HepG2 (cell line): ENCODE data around the gene DDX50. TPM values are rescaled to one million over a fixed set of nuclear protein-coding genes. Genes with fewer than 3 reads are reported as not detected.

ENCODE experiments used
- ATAD3A ChIP-seq: sonication (generic); formaldehyde crosslinking; IDR thresholded peaks from 2 replicates; pipeline ENCODE4 v1.4.0; 2020; ENCODE audit warnings: missing genetic modification reagents
- BHLHE40 ChIP-seq: IDR thresholded peaks from 2 replicates; pipeline ENCODE4 v1.6.1; 2011; ENCODE audit warnings: low read length, improper control_type of control experiment
- ELF3 ChIP-seq: IDR thresholded peaks from 2 replicates; pipeline ENCODE4 v1.6.1; 2016; ENCODE audit warnings: missing genetic modification reagents, missing compliant biosample characterization
- FOSL1 ChIP-seq: sonication (generic); formaldehyde crosslinking; IDR thresholded peaks from 2 replicates; pipeline ENCODE4 v1.9.0; 2021; ENCODE audit warnings: missing genetic modification reagents, borderline replicate concordance
- FOXA1 ChIP-seq, 2 experiments: fragments of 450-650 bp in 1 of 2; sonication (generic) in 1 of 2; formaldehyde crosslinking in 1 of 2; IDR thresholded peaks; 2 replicates each; pipeline versions ENCODE4 v1.4.0 to v1.6.1; 2016 to 2020; ENCODE audit warnings: missing genetic modification reagents in 1 of 2
- HOXA9 ChIP-seq: sonication (generic); formaldehyde crosslinking; IDR thresholded peaks from 2 replicates; pipeline ENCODE4 v1.8.1; 2022; ENCODE audit warnings: missing genetic modification reagents, mild to moderate bottlenecking, moderate library complexity, borderline replicate concordance
- IRF2 ChIP-seq: IDR thresholded peaks from 2 replicates; pipeline ENCODE4 v1.6.1; 2018; ENCODE audit warnings: missing genetic modification reagents, missing compliant biosample characterization
- ISL2 ChIP-seq: sonication (generic); formaldehyde crosslinking; IDR thresholded peaks from 2 replicates; pipeline ENCODE4 v1.5.0; 2020; ENCODE audit warnings: missing genetic modification reagents
- KMT2A ChIP-seq: sonication (generic); formaldehyde crosslinking; IDR thresholded peaks from 2 replicates; pipeline ENCODE4 v1.4.0; 2020; ENCODE audit warnings: missing genetic modification reagents
- MAFG ChIP-seq: sonication (generic); formaldehyde crosslinking; IDR thresholded peaks from 2 replicates; pipeline ENCODE4 v1.5.1; 2020; ENCODE audit warnings: mild to moderate bottlenecking, missing genetic modification reagents
- NFYB ChIP-seq: sonication (generic); formaldehyde crosslinking; IDR thresholded peaks from 2 replicates; pipeline ENCODE4 v1.4.0; 2020; ENCODE audit warnings: missing genetic modification reagents
- NR2F6 ChIP-seq, 2 experiments: IDR thresholded peaks; 2 replicates each; pipeline ENCODE4 v1.6.1; 2016; ENCODE audit warnings: antibody characterized with exemption in 1 of 2, mild to moderate bottlenecking in 1 of 2
- POGZ ChIP-seq: sonication (generic); formaldehyde crosslinking; IDR thresholded peaks from 2 replicates; pipeline ENCODE4 v1.4.0; 2020; ENCODE audit warnings: mild to moderate bottlenecking, missing genetic modification reagents
- POLR2A ChIP-seq, 2 experiments: IDR thresholded peaks; 2 replicates each; pipeline ENCODE4 v1.6.1; 2011; ENCODE audit warnings: low read depth in 2 of 2, low read length in 2 of 2, mild to moderate bottlenecking in 1 of 2, moderate library complexity in 1 of 2; ENCODE audit not compliant: insufficient read depth in 1 of 2
- PRMT3 ChIP-seq: sonication (generic); formaldehyde crosslinking; IDR thresholded peaks from 2 replicates; pipeline ENCODE4 v1.8.1; 2022; ENCODE audit warnings: low read depth, mild to moderate bottlenecking, moderate library complexity, missing genetic modification reagents, borderline replicate concordance
- REPIN1 ChIP-seq: sonication (generic); formaldehyde crosslinking; IDR thresholded peaks from 2 replicates; pipeline ENCODE4 v1.8.0; 2022; ENCODE audit warnings: missing genetic modification reagents, low read depth, mild to moderate bottlenecking, borderline replicate concordance
- ZBED4 ChIP-seq: sonication (generic); formaldehyde crosslinking; IDR thresholded peaks from 2 replicates; pipeline ENCODE4 v1.4.0; 2020; ENCODE audit warnings: missing genetic modification reagents, borderline replicate concordance
- ZFP36L1 ChIP-seq: sonication (generic); formaldehyde crosslinking; IDR thresholded peaks from 2 replicates; pipeline ENCODE4 v1.8.0; 2022; ENCODE audit warnings: mild to moderate bottlenecking, missing genetic modification reagents, moderate library complexity
- ZMAT3 ChIP-seq: sonication (generic); formaldehyde crosslinking; conservative IDR thresholded peaks from 2 replicates; pipeline ENCODE4 v1.7.0; 2021; ENCODE audit warnings: missing genetic modification reagents
- ZMYM2 ChIP-seq: sonication (generic); formaldehyde crosslinking; IDR thresholded peaks from 2 replicates; pipeline ENCODE4 v1.8.0; 2022; ENCODE audit warnings: mild to moderate bottlenecking, missing genetic modification reagents
- ZNF136 ChIP-seq: sonication (generic); formaldehyde crosslinking; IDR thresholded peaks from 2 replicates; pipeline ENCODE4 v1.8.1; 2022; ENCODE audit warnings: low read depth, mild to moderate bottlenecking, moderate library complexity, missing genetic modification reagents
- ZNF260 ChIP-seq: sonication (generic); formaldehyde crosslinking; IDR thresholded peaks from 2 replicates; pipeline ENCODE4 v1.4.0; 2020; ENCODE audit warnings: missing genetic modification reagents, low read depth, mild to moderate bottlenecking, borderline replicate concordance
- ZNF326 ChIP-seq: sonication (generic); formaldehyde crosslinking; IDR thresholded peaks from 2 replicates; pipeline ENCODE4 v1.4.0; 2020; ENCODE audit warnings: missing genetic modification reagents, borderline replicate concordance
- ZNF337 ChIP-seq: sonication (generic); formaldehyde crosslinking; IDR thresholded peaks from 2 replicates; pipeline ENCODE4 v1.5.1; 2020; ENCODE audit warnings: missing genetic modification reagents, low read depth, mild to moderate bottlenecking, borderline replicate concordance
- ZNF44 ChIP-seq: sonication (generic); formaldehyde crosslinking; IDR thresholded peaks from 2 replicates; pipeline ENCODE4 v1.5.1; 2020; ENCODE audit warnings: mild to moderate bottlenecking, missing genetic modification reagents
- ZNF781 ChIP-seq: sonication (generic); formaldehyde crosslinking; IDR thresholded peaks from 2 replicates; pipeline ENCODE4 v1.5.1; 2020; ENCODE audit warnings: borderline replicate concordance, mild to moderate bottlenecking, missing genetic modification reagents; ENCODE audit errors: not compliant biosample characterization
- ZNF792 ChIP-seq: IDR thresholded peaks from 2 replicates; pipeline ENCODE4 v1.6.1; 2016
- ZNF891 ChIP-seq: sonication (generic); formaldehyde crosslinking; IDR thresholded peaks from 2 replicates; pipeline ENCODE4 v1.5.0; 2020; ENCODE audit warnings: mild to moderate bottlenecking, missing genetic modification reagents
- polyA plus RNA-seq, 8 experiments: library from polyadenylated mRNA; depleted of rRNA in 3 of 8; stranded (reverse) in 7 of 8; unstranded in 1 of 8; fragments of >200 nt; fragmentation: Illumina TruSeq in 4 of 8; extraction: Trizol in 4 of 8; gene quantifications; 2 replicates each; pipeline versions ENCODE4 v1.2.1 to v1.2.3, GENCODE V29; 2011 to 2016; ENCODE audit warnings: low read depth in 4 of 8, missing spikeins in 1 of 8, mixed read lengths in 1 of 8; ENCODE audit not compliant: insufficient read depth in 1 of 8
- total RNA-seq, 5 experiments: library from RNA; depleted of rRNA; stranded (reverse); fragments of >200 nt; fragmentation: Illumina TruSeq; extraction: Trizol; gene quantifications; 2 replicates each; pipeline ENCODE4 v1.2.3, GENCODE V29; 2016; ENCODE audit warnings: low read depth in 1 of 5

Gene DDX50
- total and polyA plus RNA-seq, 2 of the 13 experiments (the other 11 are each of a cell fraction or from before 2014, with no cell fraction given): 19.0 to 38.2 TPM

GRCh38 chr10:68876246-68877138, 24.6 kb upstream of the DDX50 start (continued):
- TF ChIP-seq ZFP36L1 (CRISPR knock-in tag): peak; percentile 85; the same call in 1 of the 2 replicates
- TF ChIP-seq ZMAT3 (CRISPR knock-in tag): peak; percentile 37; the same call in 1 of the 2 replicates
- peak; percentile 87 for TF ChIP-seq ISL2
- no peak for TF ChIP-seq PRMT3 (CRISPR knock-in tag)
- 0 out of 2 replicates have a peak, but pooled peaks have one; percentile 49 for TF ChIP-seq POGZ (CRISPR knock-in tag)
- peak; percentile 81 for TF ChIP-seq NR2F6 (IDR thresholded peaks at IDR 0.05)
- TF ChIP-seq NR2F6 (CRISPR knock-in tag; IDR thresholded peaks at IDR 0.05): peak; percentile 84
- no peak for TF ChIP-seq HOXA9 (CRISPR knock-in tag)
- no peak for TF ChIP-seq ZNF136 (CRISPR knock-in tag)
- no peak for TF ChIP-seq ZBED4 (CRISPR knock-in tag)
- no peak for TF ChIP-seq ZNF326 (CRISPR knock-in tag)
- TF ChIP-seq ZNF260 (CRISPR knock-in tag): no peak
- no peak for TF ChIP-seq ZNF891
- TF ChIP-seq ZNF337 (CRISPR knock-in tag): no peak
- TF ChIP-seq ZMYM2 (CRISPR knock-in tag): peak; percentile 94
- TF ChIP-seq MAFG (CRISPR knock-in tag): no peak
- 0 out of 2 replicates have a peak, but pooled peaks have one; percentile 13 for TF ChIP-seq BHLHE40
- peak; percentile 33 for TF ChIP-seq ZNF781 (CRISPR knock-in tag)
- peak; percentile 79; the same call in 1 of the 2 replicates for TF ChIP-seq REPIN1 (CRISPR knock-in tag)
- TF ChIP-seq ZNF44: no peak
- TF ChIP-seq NFYB: no peak
- peak; percentile 73; the same call in 1 of the 2 replicates for TF ChIP-seq KMT2A (CRISPR knock-in tag)
- TF ChIP-seq ATAD3A (CRISPR knock-in tag): no peak
- TF ChIP-seq FOXA1 (IDR thresholded peaks at IDR 0.05): peak; percentile 74; the same call in 1 of the 2 replicates
- TF ChIP-seq FOXA1 (CRISPR knock-in tag; IDR thresholded peaks at IDR 0.05): peak; percentile 95
- TF ChIP-seq FOSL1 (CRISPR knock-in tag): no peak
- peak in 1 of 2 experiments; percentile 49; a peak in 1 of 4 replicates for TF ChIP-seq POLR2A (IDR thresholded peaks at IDR 0.05; ENCODE audit: insufficient read depth in 1 of 2, low read depth in 2 of 2, low read length in 2 of 2)
- TF ChIP-seq ZNF792 (CRISPR knock-in tag): peak; percentile 85; the same call in 1 of the 2 replicates
- TF ChIP-seq IRF2 (CRISPR knock-in tag): peak; percentile 74; the same call in 1 of the 2 replicates
- TF ChIP-seq ELF3 (CRISPR knock-in tag): peak; percentile 52; the same call in 1 of the 2 replicates
